HepG2 (cell line): ENCODE measurements around the gene GPS2. TPM values are rescaled to one million over a fixed set of nuclear protein-coding genes. Genes with fewer than 3 reads are reported as not detected.

Experiments
- ARID4A ChIP-seq: sonication (generic); formaldehyde crosslinking; IDR thresholded peaks from 2 replicates; pipeline ENCODE4 v1.5.0; 2020; ENCODE audit warnings: mild to moderate bottlenecking, missing genetic modification reagents, borderline replicate concordance
- ARNT2 ChIP-seq: sonication (generic); formaldehyde crosslinking; IDR thresholded peaks from 2 replicates; pipeline ENCODE4 v1.8.0; 2022; ENCODE audit warnings: mild to moderate bottlenecking, low read depth, missing genetic modification reagents, moderate library complexity
- CEBPZ ChIP-seq: IDR thresholded peaks from 2 replicates; pipeline ENCODE4 v1.6.1; 2012; ENCODE audit warnings: low read length, improper control_type of control experiment
- EED ChIP-seq: sonication (generic); formaldehyde crosslinking; IDR thresholded peaks from 2 replicates; pipeline ENCODE4 v1.5.0; 2020; ENCODE audit warnings: mild to moderate bottlenecking, missing genetic modification reagents
- GATAD1 ChIP-seq: IDR thresholded peaks from 2 replicates; pipeline ENCODE4 v1.6.1; 2016; ENCODE audit warnings: missing genetic modification reagents, missing compliant biosample characterization
- PHB2 ChIP-seq: fragments of 450-650 bp; IDR thresholded peaks from 2 replicates; pipeline ENCODE4 v1.6.1; 2018; ENCODE audit not compliant: partially characterized antibody
- POGZ ChIP-seq: sonication (generic); formaldehyde crosslinking; IDR thresholded peaks from 2 replicates; pipeline ENCODE4 v1.4.0; 2020; ENCODE audit warnings: mild to moderate bottlenecking, missing genetic modification reagents
- PRPF4 ChIP-seq: fragments of 200-400 bp; formaldehyde crosslinking; IDR thresholded peaks from 2 replicates; pipeline ENCODE4 v1.6.1; 2016; ENCODE audit warnings: low read length, low read depth; ENCODE audit not compliant: poor library complexity, severe bottlenecking
- SNAI1 ChIP-seq: sonication (generic); formaldehyde crosslinking; IDR thresholded peaks from 2 replicates; pipeline ENCODE4 v1.5.0; 2020; ENCODE audit warnings: mild to moderate bottlenecking, missing genetic modification reagents, borderline replicate concordance
- TBX3 ChIP-seq: fragments of 450-650 bp; IDR thresholded peaks from 2 replicates; pipeline ENCODE4 v1.6.1; 2017; ENCODE audit warnings: antibody characterized with exemption, mild to moderate bottlenecking, inconsistent platforms, borderline replicate concordance
- TRIM22 ChIP-seq: fragments of 450-650 bp; IDR thresholded peaks from 2 replicates; pipeline ENCODE4 v1.6.1; 2017
- ZFP82 ChIP-seq: sonication (generic); formaldehyde crosslinking; IDR thresholded peaks from 2 replicates; pipeline ENCODE4 v1.5.1; 2020; ENCODE audit warnings: mild to moderate bottlenecking, missing genetic modification reagents, borderline replicate concordance
- ZMYM4 ChIP-seq: sonication (generic); formaldehyde crosslinking; IDR thresholded peaks from 2 replicates; pipeline ENCODE4 v1.8.1; 2023; ENCODE audit warnings: mild to moderate bottlenecking, missing genetic modification reagents
- ZNF629 ChIP-seq: sonication (generic); formaldehyde crosslinking; conservative IDR thresholded peaks from 2 replicates; pipeline ENCODE4 v1.5.0; 2020; ENCODE audit warnings: missing genetic modification reagents
- polyA plus RNA-seq, 8 experiments: library from polyadenylated mRNA; depleted of rRNA in 3 of 8; stranded (reverse) in 7 of 8; unstranded in 1 of 8; fragments of >200 nt; fragmentation: Illumina TruSeq in 4 of 8; extraction: Trizol in 4 of 8; gene quantifications; 2 replicates each; pipeline versions ENCODE4 v1.2.1 to v1.2.3, GENCODE V29; 2011 to 2016; ENCODE audit warnings: low read depth in 4 of 8, missing spikeins in 1 of 8, mixed read lengths in 1 of 8; ENCODE audit not compliant: insufficient read depth in 1 of 8
- total RNA-seq, 5 experiments: library from RNA; depleted of rRNA; stranded (reverse); fragments of >200 nt; fragmentation: Illumina TruSeq; extraction: Trizol; gene quantifications; 2 replicates each; pipeline ENCODE4 v1.2.3, GENCODE V29; 2016; ENCODE audit warnings: low read depth in 1 of 5
- TF ChIP-seq, protein P1 (sequence below): sonication (generic); formaldehyde crosslinking; IDR thresholded peaks from 2 replicates; pipeline ENCODE4 v1.8.1; 2023; ENCODE audit warnings: mild to moderate bottlenecking, inconsistent platforms, moderate library complexity, missing genetic modification reagents, borderline replicate concordance
- TF ChIP-seq, protein P2 (sequence below): sonication (generic); formaldehyde crosslinking; IDR thresholded peaks from 2 replicates; pipeline ENCODE4 v1.4.0; 2020; ENCODE audit warnings: missing genetic modification reagents
- TF ChIP-seq, protein P3 (sequence below): sonication (generic); formaldehyde crosslinking; IDR thresholded peaks from 2 replicates; pipeline ENCODE4 v1.4.0; 2020; ENCODE audit warnings: missing genetic modification reagents

The GPS2 gene
- total and polyA plus RNA-seq, 2 of the 13 experiments (the other 11 are each of a cell fraction or from before 2014, with no cell fraction given), result 58.0 to 59.4 TPM

- TF ChIP-seq ARNT2 (CRISPR knock-in tag), result peak; percentile 81
- no peak for TF ChIP-seq CEBPZ
- TF ChIP-seq, protein P1, sequence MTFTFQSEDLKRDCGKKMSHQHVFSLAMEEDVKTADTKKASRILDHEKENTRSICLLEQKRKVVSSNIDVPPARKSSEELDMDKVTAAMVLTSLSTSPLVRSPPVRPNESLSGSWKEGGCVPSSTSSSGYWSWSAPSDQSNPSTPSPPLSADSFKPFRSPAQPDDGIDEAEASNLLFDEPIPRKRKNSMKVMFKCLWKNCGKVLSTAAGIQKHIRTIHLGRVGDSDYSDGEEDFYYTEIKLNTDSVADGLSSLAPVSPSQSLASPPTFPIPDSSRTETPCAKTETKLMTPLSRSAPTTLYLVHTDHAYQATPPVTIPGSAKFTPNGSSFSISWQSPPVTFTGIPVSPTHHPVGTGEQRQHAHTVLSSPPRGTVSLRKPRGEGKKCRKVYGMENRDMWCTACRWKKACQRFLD (CRISPR knock-in tag), result no peak
- TF ChIP-seq ZMYM4 (CRISPR knock-in tag), result peak; percentile 61; the same call in 1 of the 2 replicates
- TF ChIP-seq PHB2, result no peak
- no peak for TF ChIP-seq SNAI1
- no peak for TF ChIP-seq ZNF629 (CRISPR knock-in tag)
- peak; percentile 24 for TF ChIP-seq POGZ
- TF ChIP-seq TRIM22, result no peak
- 0 out of 2 replicates have a peak, but pooled peaks have one; percentile 46 for TF ChIP-seq ZFP82 (CRISPR knock-in tag)
- no peak for TF ChIP-seq PRPF4
- TF ChIP-seq EED (CRISPR knock-in tag), result no peak
- TF ChIP-seq TBX3, result no peak
- TF ChIP-seq, protein P2, sequence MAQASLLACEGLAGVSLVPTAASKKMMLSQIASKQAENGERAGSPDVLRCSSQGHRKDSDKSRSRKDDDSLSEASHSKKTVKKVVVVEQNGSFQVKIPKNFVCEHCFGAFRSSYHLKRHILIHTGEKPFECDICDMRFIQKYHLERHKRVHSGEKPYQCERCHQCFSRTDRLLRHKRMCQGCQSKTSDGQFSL (CRISPR knock-in tag), result no peak
- TF ChIP-seq, protein P3, sequence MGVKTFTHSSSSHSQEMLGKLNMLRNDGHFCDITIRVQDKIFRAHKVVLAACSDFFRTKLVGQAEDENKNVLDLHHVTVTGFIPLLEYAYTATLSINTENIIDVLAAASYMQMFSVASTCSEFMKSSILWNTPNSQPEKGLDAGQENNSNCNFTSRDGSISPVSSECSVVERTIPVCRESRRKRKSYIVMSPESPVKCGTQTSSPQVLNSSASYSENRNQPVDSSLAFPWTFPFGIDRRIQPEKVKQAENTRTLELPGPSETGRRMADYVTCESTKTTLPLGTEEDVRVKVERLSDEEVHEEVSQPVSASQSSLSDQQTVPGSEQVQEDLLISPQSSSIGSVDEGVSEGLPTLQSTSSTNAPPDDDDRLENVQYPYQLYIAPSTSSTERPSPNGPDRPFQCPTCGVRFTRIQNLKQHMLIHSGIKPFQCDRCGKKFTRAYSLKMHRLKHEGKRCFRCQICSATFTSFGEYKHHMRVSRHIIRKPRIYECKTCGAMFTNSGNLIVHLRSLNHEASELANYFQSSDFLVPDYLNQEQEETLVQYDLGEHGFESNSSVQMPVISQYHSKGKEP (CRISPR knock-in tag), result no peak
- peak; percentile 57; the same call in 1 of the 2 replicates for TF ChIP-seq ARID4A (CRISPR knock-in tag)
- TF ChIP-seq GATAD1 (CRISPR knock-in tag), result peak; percentile 61
Measured at GRCh38 chr17:7280519-7281073, 34.6 kb downstream of the GPS2 start (continued).
